ENCODE data around the gene NANOS1.

NANOS1 gene

DNA sequence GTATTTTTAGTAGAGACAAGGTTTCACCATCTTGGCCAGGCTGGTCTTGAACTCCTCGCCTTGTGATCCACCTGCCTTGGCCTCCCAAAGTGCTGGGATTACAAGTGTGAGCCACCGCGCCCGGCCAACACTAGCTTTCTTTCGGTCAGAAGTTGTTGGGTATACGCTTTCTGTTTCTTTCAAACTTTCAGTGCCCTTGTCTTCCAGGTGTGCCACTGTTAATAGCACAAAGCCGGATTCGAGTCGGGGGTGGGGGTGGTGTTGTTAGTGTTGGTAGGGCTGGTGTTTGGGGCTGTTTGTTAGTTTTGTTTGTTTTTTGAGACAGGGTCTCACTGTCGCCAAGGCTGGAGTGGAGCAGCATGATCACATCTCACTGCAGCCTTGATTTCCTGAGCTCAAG, 33.8 kb upstream of the NANOS1 start:
- TF ChIP-seq, protein P1, sequence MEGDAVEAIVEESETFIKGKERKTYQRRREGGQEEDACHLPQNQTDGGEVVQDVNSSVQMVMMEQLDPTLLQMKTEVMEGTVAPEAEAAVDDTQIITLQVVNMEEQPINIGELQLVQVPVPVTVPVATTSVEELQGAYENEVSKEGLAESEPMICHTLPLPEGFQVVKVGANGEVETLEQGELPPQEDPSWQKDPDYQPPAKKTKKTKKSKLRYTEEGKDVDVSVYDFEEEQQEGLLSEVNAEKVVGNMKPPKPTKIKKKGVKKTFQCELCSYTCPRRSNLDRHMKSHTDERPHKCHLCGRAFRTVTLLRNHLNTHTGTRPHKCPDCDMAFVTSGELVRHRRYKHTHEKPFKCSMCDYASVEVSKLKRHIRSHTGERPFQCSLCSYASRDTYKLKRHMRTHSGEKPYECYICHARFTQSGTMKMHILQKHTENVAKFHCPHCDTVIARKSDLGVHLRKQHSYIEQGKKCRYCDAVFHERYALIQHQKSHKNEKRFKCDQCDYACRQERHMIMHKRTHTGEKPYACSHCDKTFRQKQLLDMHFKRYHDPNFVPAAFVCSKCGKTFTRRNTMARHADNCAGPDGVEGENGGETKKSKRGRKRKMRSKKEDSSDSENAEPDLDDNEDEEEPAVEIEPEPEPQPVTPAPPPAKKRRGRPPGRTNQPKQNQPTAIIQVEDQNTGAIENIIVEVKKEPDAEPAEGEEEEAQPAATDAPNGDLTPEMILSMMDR (conservative IDR thresholded peaks at IDR 0.05; ENCODE audit: low read depth, low read length): no peak
- no peak overlapping the region for H3K27ac ChIP-seq
- peaks cover 3% of the 10 kb centered on the region for H3K4me1 ChIP-seq (ENCODE audit: low read depth, poor library complexity, severe bottlenecking)
- H4K20me1 ChIP-seq (ENCODE audit: insufficient read depth): no peaks in the 10 kb centered on the region
- no peak overlapping the region for H3K4me3 ChIP-seq (IDR thresholded peaks at IDR 0.05; ENCODE audit: insufficient read depth, low read depth, low read length)
- H3K4me2 ChIP-seq: no peak overlapping the region
- H3K9ac ChIP-seq: no peak overlapping the region
- no peaks in the 10 kb centered on the region for H3K36me3 ChIP-seq (ENCODE audit: insufficient read depth)
- H3K79me2 ChIP-seq (ENCODE audit: insufficient read depth, low read depth): no peaks in the 10 kb centered on the region
- no peak overlapping the region for H2AFZ ChIP-seq (ENCODE audit: low read depth)
- H3K27me3 ChIP-seq (ENCODE audit: insufficient read depth, low read depth): no peaks in the 10 kb centered on the region

- TF ChIP-seq, protein P1 (conservative IDR thresholded peaks at IDR 0.05; ENCODE audit: low read depth, low read length): no peak
- no peak overlapping the region for H3K4me3 ChIP-seq (IDR thresholded peaks at IDR 0.05; ENCODE audit: insufficient read depth, low read depth, low read length)
- H3K4me1 ChIP-seq (ENCODE audit: low read depth, poor library complexity, severe bottlenecking): peaks cover 5% of the 10 kb centered on the region
- H3K4me2 ChIP-seq: no peak overlapping the region
- no peak overlapping the region for H3K27ac ChIP-seq
- H4K20me1 ChIP-seq (ENCODE audit: insufficient read depth): no peaks in the 10 kb centered on the region
- no peak overlapping the region for H2AFZ ChIP-seq (ENCODE audit: low read depth)
- no peaks in the 10 kb centered on the region for H3K27me3 ChIP-seq (ENCODE audit: insufficient read depth, low read depth)
- H3K36me3 ChIP-seq (ENCODE audit: insufficient read depth): no peaks in the 10 kb centered on the region
- no peaks in the 10 kb centered on the region for H3K79me2 ChIP-seq (ENCODE audit: insufficient read depth, low read depth)
- no peak overlapping the region for H3K9ac ChIP-seq
These were observed 32.1 kb upstream of the NANOS1 start for GRCh38 chr10:118997379-118997778.

GRCh38 chr10:118998183-118998582, 31.3 kb upstream of the NANOS1 start:
- Histone ChIP-seq H3K27me3 (ENCODE audit: insufficient read depth, low read depth) (no peaks in the 10 kb centered on the region), H3K4me2 (no peak overlapping the region), H3K4me1 (ENCODE audit: low read depth, poor library complexity, severe bottlenecking) (peaks cover 5% of the 10 kb centered on the region), H2AFZ (ENCODE audit: low read depth) (no peak overlapping the region), H4K20me1 (ENCODE audit: insufficient read depth) (no peaks in the 10 kb centered on the region), H3K36me3 (ENCODE audit: insufficient read depth) (no peaks in the 10 kb centered on the region), H3K9ac (no peak overlapping the region), H3K4me3 (IDR thresholded peaks at IDR 0.05; ENCODE audit: insufficient read depth, low read depth, low read length) (no peak overlapping the region), H3K27ac (no peak overlapping the region), H3K79me2 (ENCODE audit: insufficient read depth, low read depth) (no peaks in the 10 kb centered on the region)
- TF ChIP-seq, protein P1 (conservative IDR thresholded peaks at IDR 0.05; ENCODE audit: low read depth, low read length): no peak

- no peak overlapping the region for H3K4me3 ChIP-seq (IDR thresholded peaks at IDR 0.05; ENCODE audit: insufficient read depth, low read depth, low read length)
- H4K20me1 ChIP-seq (ENCODE audit: insufficient read depth): no peaks in the 10 kb centered on the region
- no peak overlapping the region for H3K4me2 ChIP-seq
- peaks cover 5% of the 10 kb centered on the region for H3K4me1 ChIP-seq (ENCODE audit: low read depth, poor library complexity, severe bottlenecking)
- H3K27ac ChIP-seq: no peak overlapping the region
- H2AFZ ChIP-seq (ENCODE audit: low read depth): no peak overlapping the region
- TF ChIP-seq, protein P1 (conservative IDR thresholded peaks at IDR 0.05; ENCODE audit: low read depth, low read length): no peak
- no peaks in the 10 kb centered on the region for H3K27me3 ChIP-seq (ENCODE audit: insufficient read depth, low read depth)
- no peaks in the 10 kb centered on the region for H3K79me2 ChIP-seq (ENCODE audit: insufficient read depth, low read depth)
- no peak overlapping the region for H3K9ac ChIP-seq
- no peaks in the 10 kb centered on the region for H3K36me3 ChIP-seq (ENCODE audit: insufficient read depth)
These were observed 27.6 kb upstream of the NANOS1 start for GRCh38 chr10:119001717-119002500.

Data from KMS-11 (cell line).